GM21723 (cell line): Measurements from ENCODE around the gene LKAAEAR1.
A peak's percentile ranks its signal among the peaks of the same experiment; 100 is the strongest.
"Not testable (repeated sequence)": the region's sequence is repeated elsewhere in the genome, so short reads cannot be mapped to it uniquely, and the experiment has no call there.

Experiments
- ATAC-seq: cut with Tn5 transposase; IDR thresholded peaks from one replicate; pipeline ENCODE4 v1.9.1; 2021; ENCODE audit warnings: mild to moderate bottlenecking, moderate library complexity; ENCODE audit not compliant: unreplicated experiment

Gene LKAAEAR1

GRCh38 chr20:64099086-64099786 is 15.0 kb upstream of the LKAAEAR1 start:
- ATAC-seq: no peak

- ATAC-seq: no peak
Observed at GRCh38 chr20:64098471-64099013, 14.3 kb upstream of the LKAAEAR1 start.

GRCh38 chr20:64096535-64096934 is 12.3 kb upstream of the LKAAEAR1 start:
- ATAC-seq: no peak

- ATAC-seq: no peak
Observed at GRCh38 chr20:64095927-64096326, 11.7 kb upstream of the LKAAEAR1 start.

GRCh38 chr20:64095455-64095854 is 11.3 kb upstream of the LKAAEAR1 start:
- ATAC-seq: no peak

GRCh38 chr20:64093013-64093503 is 8.9 kb upstream of the LKAAEAR1 start:
- ATAC-seq: no peak

- ATAC-seq: no peak
Observed at GRCh38 chr20:64092258-64093012, 8.2 kb upstream of the LKAAEAR1 start.

- ATAC-seq: no peak
Observed at GRCh38 chr20:64091770-64092169, 7.6 kb upstream of the LKAAEAR1 start.

- no peak for ATAC-seq
Observed at GRCh38 chr20:64091340-64091739, 7.1 kb upstream of the LKAAEAR1 start.

- no peak for ATAC-seq
Observed at GRCh38 chr20:64090165-64090564, 6.0 kb upstream of the LKAAEAR1 start.

GRCh38 chr20:64088586-64088985 is 4.4 kb upstream of the LKAAEAR1 start:
- not testable (repeated sequence) for ATAC-seq

- not testable (repeated sequence) for ATAC-seq
Observed at GRCh38 chr20:64087226-64087825, 3.1 kb upstream of the LKAAEAR1 start.

- ATAC-seq: no peak
Observed at GRCh38 chr20:64086801-64087200, 2.6 kb upstream of the LKAAEAR1 start.

GRCh38 chr20:64084685-64085152 is 521 bp upstream of the LKAAEAR1 start:
- no peak for ATAC-seq

GRCh38 chr20:64083378-64083803 is 807 bp downstream of the LKAAEAR1 start:
- peak; percentile 34 for ATAC-seq

GRCh38 chr20:64082820-64083377 is 1.3 kb downstream of the LKAAEAR1 start:
- ATAC-seq: no peak

- no peak for ATAC-seq
Observed at GRCh38 chr20:64082126-64082731, 2.0 kb downstream of the LKAAEAR1 start.

GRCh38 chr20:64081624-64081964 is 2.6 kb downstream of the LKAAEAR1 start:
- no peak for ATAC-seq

GRCh38 chr20:64080813-64081623 is 3.2 kb downstream of the LKAAEAR1 start:
- ATAC-seq: no peak
